Trophoblast cell (in vitro differentiated cells and primary cell): ENCODE data around the gene APBB1.

Experiments used
- DNase-seq, 2 donors: peaks; one replicate each; pipeline ENCODE4 v3.0.0-alpha.2; 2016
- H2AFZ ChIP-seq: 2 replicates; pipeline ENCODE4 v1.6.1; 2013; ENCODE audit warnings: low read length, moderate library complexity, mild to moderate bottlenecking; ENCODE audit not compliant: insufficient read depth, poor library complexity
- H2AK5ac ChIP-seq: 2 replicates; pipeline ENCODE4 v1.6.1; 2013; ENCODE audit warnings: mild to moderate bottlenecking, low read length
- H2BK120ac ChIP-seq: 2 replicates; pipeline ENCODE4 v1.6.1; 2013; ENCODE audit warnings: low read length, mild to moderate bottlenecking, moderate library complexity; ENCODE audit not compliant: insufficient read depth, poor library complexity
- H2BK12ac ChIP-seq: 2 replicates; pipeline ENCODE4 v1.6.1; 2013; ENCODE audit warnings: mild to moderate bottlenecking, low read length, moderate library complexity
- H2BK5ac ChIP-seq: 2 replicates; pipeline ENCODE4 v1.6.1; 2013; ENCODE audit warnings: low read length, low read depth, moderate library complexity, mild to moderate bottlenecking; ENCODE audit not compliant: poor library complexity
- H3K14ac ChIP-seq: 2 replicates; pipeline ENCODE4 v1.6.1; 2013; ENCODE audit warnings: mild to moderate bottlenecking, low read length
- H3K18ac ChIP-seq: 2 replicates; pipeline ENCODE4 v1.6.1; 2013; ENCODE audit warnings: mild to moderate bottlenecking, low read length
- H3K23ac ChIP-seq: 2 replicates; pipeline ENCODE4 v1.6.1; 2013; ENCODE audit warnings: low read length
- H3K27ac ChIP-seq: 2 replicates; pipeline ENCODE4 v1.5.1; 2013; ENCODE audit warnings: low read depth, mild to moderate bottlenecking, inconsistent platforms, low read length, moderate library complexity
- H3K27me3 ChIP-seq: 2 replicates; pipeline ENCODE4 v1.6.1; 2013; ENCODE audit warnings: inconsistent platforms, mild to moderate bottlenecking, low read length, moderate library complexity; ENCODE audit not compliant: insufficient read depth
- H3K36me3 ChIP-seq, 2 experiments: 1 replicate in 1 of 2; 2 replicates in 1 of 2; pipeline ENCODE4 v1.6.1; 2013; ENCODE audit warnings: low read length in 2 of 2, mild to moderate bottlenecking in 2 of 2, moderate library complexity in 1 of 2; ENCODE audit not compliant: insufficient read depth in 2 of 2, control insufficient read depth in 1 of 2
- H3K4ac ChIP-seq: 2 replicates; pipeline ENCODE4 v1.6.1; 2013; ENCODE audit warnings: low read depth, mild to moderate bottlenecking, low read length, moderate library complexity
- H3K4me1 ChIP-seq, 2 experiments: 1 replicate in 1 of 2; 2 replicates in 1 of 2; pipeline ENCODE4 v1.6.1; 2013; ENCODE audit warnings: low read length in 2 of 2, mild to moderate bottlenecking in 2 of 2, moderate library complexity in 1 of 2; ENCODE audit not compliant: insufficient read depth in 2 of 2, control insufficient read depth in 1 of 2
- H3K4me2 ChIP-seq: 2 replicates; pipeline ENCODE4 v1.6.1; 2013; ENCODE audit warnings: inconsistent platforms, mild to moderate bottlenecking, low read length, moderate library complexity
- H3K4me3 ChIP-seq: 2 replicates; pipeline ENCODE4 v1.5.1; 2013; ENCODE audit warnings: mild to moderate bottlenecking, low read depth, low read length, inconsistent platforms
- H3K79me1 ChIP-seq: one replicate; pipeline ENCODE4 v1.6.1; 2013; ENCODE audit warnings: low read length
- H3K79me2 ChIP-seq: 2 replicates; pipeline ENCODE4 v1.6.1; 2013; ENCODE audit warnings: low read length, mild to moderate bottlenecking; ENCODE audit not compliant: control insufficient read depth, insufficient read depth, poor library complexity
- H3K9ac ChIP-seq: 2 replicates; pipeline ENCODE4 v1.6.1; 2013; ENCODE audit warnings: mild to moderate bottlenecking, low read length
- H3K9me3 ChIP-seq: 2 replicates; pipeline ENCODE4 v1.6.1; 2013; ENCODE audit warnings: low read depth, mild to moderate bottlenecking, control low read depth, inconsistent platforms, low read length; ENCODE audit not compliant: insufficient read depth
- H4K12ac ChIP-seq: 2 replicates; pipeline ENCODE4 v1.6.1; 2013; ENCODE audit warnings: low read depth, mild to moderate bottlenecking, low read length, moderate library complexity
- H4K8ac ChIP-seq: 2 replicates; pipeline ENCODE4 v1.6.1; 2013; ENCODE audit warnings: low read depth, mild to moderate bottlenecking, low read length, moderate library complexity
- H4K91ac ChIP-seq: one replicate; pipeline ENCODE4 v1.6.1; 2013; ENCODE audit warnings: low read depth, mild to moderate bottlenecking, low read length, moderate library complexity
- WGBS: extraction: QIAGEN DNeasy Blood & Tissue Kit; methylation state at CpG from one replicate; pipeline ENCODE4 v1.1.7; 2013; ENCODE audit warnings: missing lambda C conversion rate; ENCODE audit not compliant: insufficient read length, insufficient coverage; ENCODE audit errors: extremely low coverage; 5-methylcytosine and 5-hydroxymethylcytosine counted together

Gene APBB1

GRCh38 chr11:6431861-6432260 lies 13.0 kb upstream of the APBB1 start:
- Histone ChIP-seq H3K4me2 (no peak overlapping the region), H3K9ac (no peak overlapping the region), H3K27ac (no peak overlapping the region), H3K4me3 (no peak overlapping the region), H3K79me1 (peaks cover 3% of the 10 kb centered on the region), H4K91ac (no peak overlapping the region), H3K4ac (no peak overlapping the region), H3K23ac (no peak overlapping the region), H3K18ac (no peak overlapping the region), H3K79me2 (no peaks in the 10 kb centered on the region), H3K27me3 (no peaks in the 10 kb centered on the region), H3K14ac (no peak overlapping the region), H2AK5ac (no peak overlapping the region), H3K9me3 (no peaks in the 10 kb centered on the region), H2BK12ac (no peak overlapping the region), H4K8ac (no peak overlapping the region), H3K36me3 (no peaks in the 10 kb centered on the region), H3K4me1 (peaks cover 10 to 11% of the 10 kb centered on the region in 2 experiments), H4K12ac (no peak overlapping the region), H2BK5ac (no peak overlapping the region), H2AFZ (no peak overlapping the region), H2BK120ac (no peak overlapping the region)
- peak; percentile 93 to 96 for DNase-seq
- no CpG with 5 or more reads among the region's 3 CpGs for WGBS

GRCh38 chr11:6427516-6427915 lies 8.6 kb upstream of the APBB1 start:
- H3K36me3 ChIP-seq, result no peaks in the 10 kb centered on the region
- no peak overlapping the region for H3K23ac ChIP-seq
- no peak overlapping the region for H3K18ac ChIP-seq
- no peak overlapping the region for H3K27ac ChIP-seq
- no peak overlapping the region for H3K4me3 ChIP-seq
- no peaks in the 10 kb centered on the region for H3K9me3 ChIP-seq
- H4K91ac ChIP-seq, result no peak overlapping the region
- no peaks in the 10 kb centered on the region for H3K79me2 ChIP-seq
- no peak for DNase-seq
- no peak overlapping the region for H4K8ac ChIP-seq
- no peak overlapping the region for H3K14ac ChIP-seq
- H3K4me1 ChIP-seq, result peaks cover 10 to 11% of the 10 kb centered on the region in 2 experiments
- no peak overlapping the region for H4K12ac ChIP-seq
- H3K27me3 ChIP-seq, result no peaks in the 10 kb centered on the region
- no peak overlapping the region for H3K4me2 ChIP-seq
- H2BK12ac ChIP-seq, result no peak overlapping the region
- no peak overlapping the region for H2AK5ac ChIP-seq
- no peak overlapping the region for H3K9ac ChIP-seq
- H3K4ac ChIP-seq, result no peak overlapping the region
- H2BK5ac ChIP-seq, result no peak overlapping the region
- no peak overlapping the region for H2BK120ac ChIP-seq
- peaks cover 3% of the 10 kb centered on the region for H3K79me1 ChIP-seq
- H2AFZ ChIP-seq, result no peak overlapping the region

- Histone ChIP-seq H2AFZ (no peak overlapping the region), H3K4ac (no peak overlapping the region), H4K8ac (no peak overlapping the region), H2AK5ac (no peak overlapping the region), H3K36me3 (no peaks in the 10 kb centered on the region), H3K4me1 (peaks cover 2 to 5% of the 10 kb centered on the region in 2 experiments), H3K27ac (no peak overlapping the region), H2BK5ac (no peak overlapping the region), H3K23ac (no peak overlapping the region), H2BK12ac (no peak overlapping the region), H3K27me3 (peaks cover 4% of the 10 kb centered on the region), H3K79me2 (peaks cover 6% of the 10 kb centered on the region), H3K9ac (no peak overlapping the region), H3K18ac (no peak overlapping the region), H4K12ac (no peak overlapping the region), H3K4me2 (no peak overlapping the region), H3K4me3 (no peak overlapping the region), H3K14ac (no peak overlapping the region), H4K91ac (no peak overlapping the region), H3K9me3 (no peaks in the 10 kb centered on the region), H3K79me1 (peaks cover 8% of the 10 kb centered on the region), H2BK120ac (no peak overlapping the region)
- DNase-seq, result no peak
- WGBS, result no CpG with 5 or more reads among the region's 3 CpGs
Measured at GRCh38 chr11:6420677-6421076, 1.8 kb upstream of the APBB1 start.

GRCh38 chr11:6418557-6419008 lies 311 bp downstream of the APBB1 start:
- Histone ChIP-seq H3K36me3 (no peaks in the 10 kb centered on the region), H4K91ac (peak overlapping the region; percentile 65), H3K27ac (no peak overlapping the region)

More at GRCh38 chr11:6418557-6419008, 311 bp downstream of the APBB1 start:
- Histone ChIP-seq H2BK5ac (peak overlapping the region; percentile 51), H4K8ac (peak overlapping the region; percentile 93), H3K23ac (no peak overlapping the region), H3K79me1 (peaks cover 8% of the 10 kb centered on the region), H3K4me2 (peak overlapping the region; percentile 82), H4K12ac (peak overlapping the region; percentile 88), H3K4me3 (peak overlapping the region; percentile 92), H3K18ac (peak overlapping the region; percentile 88), H3K4me1 (peaks cover 2 to 10% of the 10 kb centered on the region in 2 experiments), H3K79me2 (peaks cover 6% of the 10 kb centered on the region), H3K14ac (peak overlapping the region; percentile 71), H3K9ac (peak overlapping the region; percentile 15), H2AFZ (peak overlapping the region; percentile 99), H2AK5ac (no peak overlapping the region), H3K9me3 (no peaks in the 10 kb centered on the region), H2BK120ac (peak overlapping the region; percentile 68), H3K4ac (peak overlapping the region; percentile 35), H3K27me3 (peaks cover 4% of the 10 kb centered on the region), H2BK12ac (peak overlapping the region; percentile 20)
- DNase-seq, result no peak
- no CpG with 5 or more reads among the region's 38 CpGs for WGBS
